ENCODE measurements around the gene PCNX2. TPM values are rescaled to one million over a fixed set of nuclear protein-coding genes. Genes with fewer than 3 reads are reported as not detected.

PCNX2 gene
- total and polyA plus RNA-seq, 2 experiments from 2014 or later: 42.9 to 88.3 TPM

DNA sequence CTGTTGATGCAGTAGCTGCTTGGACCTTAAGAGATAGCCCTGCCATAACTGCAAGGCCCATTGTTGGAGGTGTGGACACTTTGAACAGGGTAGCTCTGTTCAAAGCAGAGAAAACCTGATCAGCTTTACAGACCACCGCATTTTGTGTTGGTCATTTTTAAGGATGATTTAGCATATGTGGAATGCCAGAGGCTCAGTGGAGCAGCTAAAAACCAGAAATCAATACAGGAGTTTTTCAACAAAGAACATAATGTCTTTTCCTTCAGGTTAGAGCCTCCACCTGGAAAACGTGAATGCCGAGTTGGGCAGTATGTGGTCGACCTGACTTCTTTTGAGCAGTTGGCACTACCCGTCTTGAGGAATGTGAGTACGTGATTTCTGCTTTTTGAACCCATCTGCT, 339.4 kb downstream of the PCNX2 start (continued):
- TF ChIP-seq, protein P1, sequence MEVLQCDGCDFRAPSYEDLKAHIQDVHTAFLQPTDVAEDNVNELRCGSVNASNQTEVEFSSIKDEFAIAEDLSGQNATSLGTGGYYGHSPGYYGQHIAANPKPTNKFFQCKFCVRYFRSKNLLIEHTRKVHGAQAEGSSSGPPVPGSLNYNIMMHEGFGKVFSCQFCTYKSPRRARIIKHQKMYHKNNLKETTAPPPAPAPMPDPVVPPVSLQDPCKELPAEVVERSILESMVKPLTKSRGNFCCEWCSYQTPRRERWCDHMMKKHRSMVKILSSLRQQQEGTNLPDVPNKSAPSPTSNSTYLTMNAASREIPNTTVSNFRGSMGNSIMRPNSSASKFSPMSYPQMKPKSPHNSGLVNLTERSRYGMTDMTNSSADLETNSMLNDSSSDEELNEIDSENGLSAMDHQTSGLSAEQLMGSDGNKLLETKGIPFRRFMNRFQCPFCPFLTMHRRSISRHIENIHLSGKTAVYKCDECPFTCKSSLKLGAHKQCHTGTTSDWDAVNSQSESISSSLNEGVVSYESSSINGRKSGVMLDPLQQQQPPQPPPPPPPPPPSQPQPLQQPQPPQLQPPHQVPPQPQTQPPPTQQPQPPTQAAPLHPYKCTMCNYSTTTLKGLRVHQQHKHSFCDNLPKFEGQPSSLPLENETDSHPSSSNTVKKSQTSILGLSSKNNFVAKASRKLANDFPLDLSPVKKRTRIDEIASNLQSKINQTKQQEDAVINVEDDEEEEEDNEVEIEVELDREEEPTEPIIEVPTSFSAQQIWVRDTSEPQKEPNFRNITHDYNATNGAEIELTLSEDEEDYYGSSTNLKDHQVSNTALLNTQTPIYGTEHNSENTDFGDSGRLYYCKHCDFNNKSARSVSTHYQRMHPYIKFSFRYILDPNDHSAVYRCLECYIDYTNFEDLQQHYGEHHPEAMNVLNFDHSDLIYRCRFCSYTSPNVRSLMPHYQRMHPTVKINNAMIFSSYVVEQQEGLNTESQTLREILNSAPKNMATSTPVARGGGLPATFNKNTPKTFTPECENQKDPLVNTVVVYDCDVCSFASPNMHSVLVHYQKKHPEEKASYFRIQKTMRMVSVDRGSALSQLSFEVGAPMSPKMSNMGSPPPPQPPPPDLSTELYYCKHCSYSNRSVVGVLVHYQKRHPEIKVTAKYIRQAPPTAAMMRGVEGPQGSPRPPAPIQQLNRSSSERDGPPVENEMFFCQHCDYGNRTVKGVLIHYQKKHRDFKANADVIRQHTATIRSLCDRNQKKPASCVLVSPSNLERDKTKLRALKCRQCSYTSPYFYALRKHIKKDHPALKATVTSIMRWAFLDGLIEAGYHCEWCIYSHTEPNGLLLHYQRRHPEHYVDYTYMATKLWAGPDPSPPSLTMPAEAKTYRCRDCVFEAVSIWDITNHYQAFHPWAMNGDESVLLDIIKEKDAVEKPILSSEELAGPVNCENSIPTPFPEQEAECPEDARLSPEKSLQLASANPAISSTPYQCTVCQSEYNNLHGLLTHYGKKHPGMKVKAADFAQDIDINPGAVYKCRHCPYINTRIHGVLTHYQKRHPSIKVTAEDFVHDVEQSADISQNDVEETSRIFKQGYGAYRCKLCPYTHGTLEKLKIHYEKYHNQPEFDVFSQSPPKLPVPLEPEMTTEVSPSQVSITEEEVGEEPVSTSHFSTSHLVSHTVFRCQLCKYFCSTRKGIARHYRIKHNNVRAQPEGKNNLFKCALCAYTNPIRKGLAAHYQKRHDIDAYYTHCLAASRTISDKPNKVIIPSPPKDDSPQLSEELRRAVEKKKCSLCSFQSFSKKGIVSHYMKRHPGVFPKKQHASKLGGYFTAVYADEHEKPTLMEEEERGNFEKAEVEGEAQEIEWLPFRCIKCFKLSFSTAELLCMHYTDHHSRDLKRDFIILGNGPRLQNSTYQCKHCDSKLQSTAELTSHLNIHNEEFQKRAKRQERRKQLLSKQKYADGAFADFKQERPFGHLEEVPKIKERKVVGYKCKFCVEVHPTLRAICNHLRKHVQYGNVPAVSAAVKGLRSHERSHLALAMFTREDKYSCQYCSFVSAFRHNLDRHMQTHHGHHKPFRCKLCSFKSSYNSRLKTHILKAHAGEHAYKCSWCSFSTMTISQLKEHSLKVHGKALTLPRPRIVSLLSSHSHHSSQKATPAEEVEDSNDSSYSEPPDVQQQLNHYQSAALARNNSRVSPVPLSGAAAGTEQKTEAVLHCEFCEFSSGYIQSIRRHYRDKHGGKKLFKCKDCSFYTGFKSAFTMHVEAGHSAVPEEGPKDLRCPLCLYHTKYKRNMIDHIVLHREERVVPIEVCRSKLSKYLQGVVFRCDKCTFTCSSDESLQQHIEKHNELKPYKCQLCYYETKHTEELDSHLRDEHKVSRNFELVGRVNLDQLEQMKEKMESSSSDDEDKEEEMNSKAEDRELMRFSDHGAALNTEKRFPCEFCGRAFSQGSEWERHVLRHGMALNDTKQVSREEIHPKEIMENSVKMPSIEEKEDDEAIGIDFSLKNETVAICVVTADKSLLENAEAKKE (CRISPR knock-in tag; IDR thresholded peaks at IDR 0.05): no peak
- TF ChIP-seq EZH2phosphoT487 (IDR thresholded peaks at IDR 0.05; ENCODE audit: unreplicated experiment): no peak

DNA sequence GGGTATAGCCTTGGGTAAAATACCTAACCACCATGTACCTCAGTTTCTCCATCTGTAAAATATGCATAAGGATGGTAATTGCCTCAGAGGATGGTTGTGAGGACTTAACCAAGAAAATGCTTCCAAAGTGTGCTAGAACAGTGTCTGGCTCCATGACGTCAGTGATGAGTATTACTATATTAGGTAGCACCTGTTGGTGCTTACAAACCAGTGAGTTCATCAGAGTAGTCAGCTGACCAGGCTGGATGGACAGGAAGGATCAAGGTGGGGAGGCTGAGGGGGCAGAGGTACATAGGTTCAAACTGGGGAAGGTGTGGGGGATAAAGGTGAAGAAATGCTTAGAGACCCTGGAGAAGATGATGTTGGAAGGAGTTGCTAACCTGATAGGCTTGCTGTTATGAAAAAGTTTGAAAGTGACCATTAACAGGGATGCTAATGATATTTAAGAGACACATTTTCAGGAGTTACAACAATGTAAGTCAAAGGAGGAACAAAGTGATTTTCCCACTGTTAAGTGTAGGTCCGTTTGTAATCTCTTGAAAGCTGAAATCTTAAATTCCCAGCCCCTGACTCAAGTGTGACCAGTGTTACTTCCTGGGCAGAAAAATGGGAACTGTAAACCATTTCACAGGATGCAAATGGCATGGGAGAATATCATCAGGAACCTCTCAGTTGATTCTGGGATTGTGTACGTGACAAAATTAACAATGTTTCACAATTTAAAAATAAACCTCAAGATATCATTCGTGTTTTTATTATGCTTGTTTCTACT, 340.7 kb downstream of the PCNX2 start:
- H3K27me3 ChIP-seq (ENCODE audit: insufficient read depth): no peaks in the 10 kb centered on the region
- ATAC-seq: no peak
- no peak overlapping the region for H2AFZ ChIP-seq
- H3K79me2 ChIP-seq (replicated peaks; ENCODE audit: insufficient read depth): peaks cover 80% of the 10 kb centered on the region
- DNase-seq (ENCODE audit: low spot score): no peak
- Mint-ChIP-seq H3K4me3 (no peak overlapping the region), H3K4me1 (peaks cover 36% of the 10 kb centered on the region), H3K27ac (no peak overlapping the region), H3K27me3 (ENCODE audit: insufficient read depth, low read depth, poor library complexity) (peaks cover 21% of the 10 kb centered on the region), H3K36me3 (ENCODE audit: low read depth) (peaks cover 50% of the 10 kb centered on the region), H3K9me3 (peaks cover 6% of the 10 kb centered on the region)
- no peak overlapping the region; the same call in 1 of the 2 replicates for H3K4me2 ChIP-seq
- H3K27ac ChIP-seq (ENCODE audit: low read depth): no peak overlapping the region
- H3K4me1 ChIP-seq (ENCODE audit: insufficient read depth): peaks cover 23% of the 10 kb centered on the region
- H3K36me3 ChIP-seq (ENCODE audit: insufficient read depth): peaks cover 33% of the 10 kb centered on the region
- H4K20me1 ChIP-seq (replicated peaks; ENCODE audit: insufficient read depth): peaks cover 11% of the 10 kb centered on the region; the same call in 1 of the 2 replicates
- TF ChIP-seq STAT1 (IDR thresholded peaks at IDR 0.05; ENCODE audit: unreplicated experiment) (no peak), JUNB (IDR thresholded peaks at IDR 0.05; ENCODE audit: unreplicated experiment) (no peak)
- H3K9me2 ChIP-seq (ENCODE audit: insufficient read depth): no peaks in the 10 kb centered on the region
- no peak overlapping the region for H3K4me3 ChIP-seq
- H3F3A ChIP-seq (replicated peaks; ENCODE audit: low read depth): no peaks in the 10 kb centered on the region
